Activated CD4-positive, CD25-positive, alpha-beta regulatory T cell treated with anti-CD3 and anti-CD28 coated beads, Interleukin-2, amount 50 U/mL, for 72 hours (primary cell): ENCODE measurements around the gene OPRD1.
"Not testable (repeated sequence)": the region's sequence is repeated elsewhere in the genome, so short reads cannot be mapped to it uniquely, and the experiment has no call there.

Source experiments
- DNase-seq: peaks from one replicate; pipeline ENCODE4 v3.0.0; 2021

Gene OPRD1

GRCh38 chr1:28811766-28812668 is at the start of gene OPRD1:
Gene OPRD1 (plus strand): TSS chr1:28812170. CDS start chr1:28812384, 214 bp downstream.
- DNase-seq = no peak

GRCh38 chr1:28766532-28767183 is 45.3 kb upstream of the OPRD1 start:
- no peak for DNase-seq

- no peak for DNase-seq
Measured at GRCh38 chr1:28770601-28771165, 41.3 kb upstream of the OPRD1 start.

- DNase-seq = not testable (repeated sequence)
Measured at GRCh38 chr1:28771921-28772320, 40.0 kb upstream of the OPRD1 start.

- no peak for DNase-seq
Measured at GRCh38 chr1:28773105-28773504, 38.9 kb upstream of the OPRD1 start.

GRCh38 chr1:28775121-28775942 is 36.6 kb upstream of the OPRD1 start:
- DNase-seq = peak; percentile 70

GRCh38 chr1:28776341-28776740 is 35.6 kb upstream of the OPRD1 start:
- no peak for DNase-seq

- no peak for DNase-seq
Measured at GRCh38 chr1:28778021-28778420, 33.9 kb upstream of the OPRD1 start.

GRCh38 chr1:28779751-28780408 is 32.1 kb upstream of the OPRD1 start:
- no peak for DNase-seq

- no peak for DNase-seq
Measured at GRCh38 chr1:28781305-28781704, 30.7 kb upstream of the OPRD1 start.

- DNase-seq = no peak
Measured at GRCh38 chr1:28782011-28782410, 30.0 kb upstream of the OPRD1 start.

GRCh38 chr1:28783363-28783762 is 28.6 kb upstream of the OPRD1 start:
- no peak for DNase-seq

GRCh38 chr1:28789412-28789811 is 22.6 kb upstream of the OPRD1 start:
- DNase-seq = no peak

GRCh38 chr1:28789816-28790215 is 22.2 kb upstream of the OPRD1 start:
- DNase-seq = no peak

GRCh38 chr1:28790377-28791035 is 21.5 kb upstream of the OPRD1 start:
- DNase-seq = no peak

GRCh38 chr1:28791929-28792328 is 20.0 kb upstream of the OPRD1 start:
- not testable (repeated sequence) for DNase-seq

GRCh38 chr1:28792644-28793121 is 19.3 kb upstream of the OPRD1 start:
- no peak for DNase-seq

- not testable (repeated sequence) for DNase-seq
Measured at GRCh38 chr1:28794582-28794981, 17.4 kb upstream of the OPRD1 start.

GRCh38 chr1:28796352-28797211 is 15.4 kb upstream of the OPRD1 start:
- no peak for DNase-seq

- no peak for DNase-seq
Measured at GRCh38 chr1:28800324-28800723, 11.6 kb upstream of the OPRD1 start.

- no peak for DNase-seq
Measured at GRCh38 chr1:28801461-28801860, 10.5 kb upstream of the OPRD1 start.
